Stomach (tissue), 9 donors: ENCODE data around the gene PIEZO1. TPM values are rescaled to one million over a fixed set of nuclear protein-coding genes. Genes with fewer than 3 reads are reported as not detected.

Source experiments
- DNase-seq, 2 donors: peaks; one replicate each; pipeline versions ENCODE4 v3.0.0 to v3.0.0-alpha.2; 2013 to 2019
- H3K27ac ChIP-seq, 5 donors: fragments of 200-600 bp in 4 of 5; sonication (generic) in 4 of 5; one replicate each; pipeline ENCODE4 v1.5.1; 2013 to 2019; ENCODE audit warnings: mild to moderate bottlenecking in 1 of 5, moderate library complexity in 1 of 5
- H3K27me3 ChIP-seq, 3 donors: fragments of 200-600 bp; sonication (generic); one replicate each; pipeline ENCODE4 v1.5.1; 2017 to 2019; ENCODE audit warnings: mixed run types in 1 of 3
- H3K36me3 ChIP-seq, 4 donors: fragments of 200-600 bp; sonication (generic); 1 replicate in 3 of 4; 2 replicates in 1 of 4; pipeline ENCODE4 v1.5.1; 2016 to 2019
- H3K4me1 ChIP-seq, 4 donors: fragments of 200-600 bp; sonication (generic); one replicate each; pipeline ENCODE4 v1.5.1; 2016 to 2019
- H3K4me3 ChIP-seq, 4 donors: fragments of 200-600 bp; sonication (generic) in 3 of 4; one replicate each; pipeline ENCODE4 v1.5.1; 2016 to 2019; ENCODE audit warnings: mild to moderate bottlenecking in 1 of 4
- H3K9me3 ChIP-seq, 4 donors: fragments of 200-600 bp; sonication (generic); one replicate each; pipeline ENCODE4 v1.5.1; 2016 to 2019
- CTCF ChIP-seq, 7 experiments: fragments of 450-650 bp in 4 of 7; fragments of 200-600 bp in 3 of 7; sonication (generic) in 3 of 7; IDR thresholded peaks; one replicate each; pipeline ENCODE4 v1.5.1; 2016 to 2019; ENCODE audit warnings: antibody characterized with exemption in 7 of 7, control low read depth in 2 of 7, mild to moderate bottlenecking in 1 of 7
- EP300 ChIP-seq: sonication (generic); formaldehyde crosslinking; IDR thresholded peaks from one replicate; pipeline ENCODE4 v1.6.1; 2017; ENCODE audit warnings: antibody characterized with exemption
- POLR2A ChIP-seq, 4 donors: fragments of 450-650 bp; IDR thresholded peaks; one replicate each; pipeline ENCODE4 v1.6.1; 2016; ENCODE audit warnings: antibody characterized with exemption in 4 of 4, control low read depth in 2 of 4, mild to moderate bottlenecking in 1 of 4, moderate library complexity in 1 of 4
- POLR2AphosphoS5 ChIP-seq, 3 donors: sonication (generic); formaldehyde crosslinking; IDR thresholded peaks; one replicate each; pipeline ENCODE4 v1.6.1; 2016; ENCODE audit warnings: antibody characterized with exemption in 3 of 3
- WGBS, 5 donors: extraction: QIAGEN DNeasy Blood & Tissue Kit in 3 of 5; methylation state at CpG; one replicate each; pipeline versions ENCODE4 v1.1.5 to v1.1.7; 2013 to 2018; 5-methylcytosine and 5-hydroxymethylcytosine counted together
- intact Hi-C: fragments of 100-400 bp; cut with DNase I; formaldehyde crosslinking; loops from one replicate; pipeline ENCODE4 v1.15.1; 2023; ENCODE audit warnings: low total_unique reads
- polyA plus RNA-seq, 3 donors: library from polyadenylated mRNA; stranded (reverse); fragments of 200-250 nt; gene quantifications; one replicate each; pipeline ENCODE4 v1.2.3, GENCODE V29; 2013
- total RNA-seq, 5 donors: library from RNA; depleted of rRNA; stranded (reverse); fragments of >200 nt; gene quantifications; one replicate each; pipeline versions ENCODE4 v1.1.0 to v1.2.3, GENCODE V29; 2014 to 2016
- donor health status: healthy with polysubstance abuse.
- donor health status: Bipolar disorder and iron deficiency.
- donor health status: healthy.

PIEZO1 gene
- total and polyA plus RNA-seq, 8 donors, result 43.7 to 171 (median 115) TPM

GRCh38 chr16:88761143-88761534 is 23.9 kb downstream of the PIEZO1 start:
- WGBS, 5 donors, result 77 to 93% (median 88%) methylated on average over 4 to 11 of the region's 11 CpGs
- TF ChIP-seq EP300, result no peak
- peak overlapping the region in 2 of 5 donors; percentile 62 to 84 for H3K27ac ChIP-seq
- H3K4me1 ChIP-seq, result peaks cover 43 to 81% (median 69%) of the 10 kb centered on the region in 4 donors
- intact Hi-C loops, result no loop called here
- H3K36me3 ChIP-seq, result peaks cover 0 to 22% (median 2%) of the 10 kb centered on the region in 4 donors
- no peak overlapping the region for H3K4me3 ChIP-seq
- no peak for DNase-seq
- no peaks in the 10 kb centered on the region for H3K27me3 ChIP-seq
- no peaks in the 10 kb centered on the region for H3K9me3 ChIP-seq

DNA sequence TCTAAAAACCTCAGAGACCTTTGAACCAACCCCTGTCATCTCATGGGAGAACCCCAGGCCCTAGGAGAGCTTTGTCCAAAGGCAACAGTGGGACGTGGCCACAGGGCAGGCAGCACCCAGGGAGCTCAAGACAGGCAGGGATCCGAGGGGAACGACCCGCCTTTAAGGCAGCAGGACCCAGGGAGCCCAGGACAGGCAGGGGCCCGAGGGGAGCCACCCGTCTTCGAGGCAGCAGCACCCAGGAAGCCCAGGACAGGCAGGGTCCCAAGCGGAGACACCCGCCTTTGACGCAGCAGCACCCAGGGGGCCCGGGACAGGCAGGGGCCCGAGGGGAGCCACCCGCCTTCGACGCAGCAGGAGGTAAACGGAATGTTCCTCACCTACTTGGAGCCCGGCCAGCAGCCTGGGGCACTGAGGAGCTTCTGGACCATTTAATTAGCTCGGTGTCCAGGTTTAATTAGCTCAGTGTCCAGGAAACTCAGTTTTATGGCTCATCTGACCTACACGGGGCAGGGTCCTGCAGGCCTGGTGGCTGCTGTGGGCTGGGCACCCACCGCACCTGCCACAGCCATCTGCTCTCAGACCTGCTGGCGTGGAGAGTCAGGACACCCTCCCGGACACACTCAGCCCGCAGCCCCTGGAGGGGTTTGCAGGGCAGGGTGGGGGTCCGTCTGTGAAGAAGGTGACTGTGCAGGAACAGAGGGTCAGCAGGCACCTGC is 24.4 kb downstream of the PIEZO1 start:
- H3K27ac ChIP-seq, result peak overlapping the region in 4 of 5 donors; percentile 62 to 84 (median 71)
- WGBS, 5 donors, result 42 to 75% (median 59%) methylated on average over 8 to 24 of the region's 24 CpGs
- TF ChIP-seq CTCF (IDR thresholded peaks at IDR 0.05) (no peak), EP300 (no peak), POLR2A (IDR thresholded peaks at IDR 0.05) (no peak), POLR2AphosphoS5 (IDR thresholded peaks at IDR 0.05) (no peak)
- H3K9me3 ChIP-seq, result no peaks in the 10 kb centered on the region
- H3K4me3 ChIP-seq, result no peak overlapping the region
- peak in 1 of 2 donors; percentile 74 for DNase-seq
- H3K27me3 ChIP-seq, result no peaks in the 10 kb centered on the region
- intact Hi-C loops, result no loop called here
- peaks cover 43 to 79% (median 65%) of the 10 kb centered on the region in 4 donors for H3K4me1 ChIP-seq
- peaks cover 0 to 17% (median 2%) of the 10 kb centered on the region in 4 donors for H3K36me3 ChIP-seq

- intact Hi-C loops, result no loop called here
- Histone ChIP-seq H3K27me3 (no peaks in the 10 kb centered on the region), H3K4me3 (peak overlapping the region in 1 of 4 donors; percentile 17), H3K9me3 (no peaks in the 10 kb centered on the region), H3K4me1 (peaks cover 40 to 79% (median 64%) of the 10 kb centered on the region in 4 donors), H3K36me3 (peaks cover 0 to 20% (median 2%) of the 10 kb centered on the region in 4 donors), H3K27ac (peak overlapping the region in 4 of 5 donors; percentile 62 to 84 (median 71))
- 87 to 96% (median 93%) methylated on average over 22 of the region's 22 CpGs for WGBS, 5 donors
- DNase-seq, result no peak
- TF ChIP-seq EP300 (no peak), POLR2A (IDR thresholded peaks at IDR 0.05) (no peak), POLR2AphosphoS5 (IDR thresholded peaks at IDR 0.05) (no peak), CTCF (IDR thresholded peaks at IDR 0.05) (no peak)
Measured at GRCh38 chr16:88759976-88760350, 25.1 kb downstream of the PIEZO1 start.

GRCh38 chr16:88759245-88759975 is 25.6 kb downstream of the PIEZO1 start:
- Histone ChIP-seq H3K9me3 (no peaks in the 10 kb centered on the region), H3K4me3 (peak overlapping the region in 3 of 4 donors; percentile 0 to 23 (median 17)), H3K4me1 (peaks cover 40 to 79% (median 62%) of the 10 kb centered on the region in 4 donors), H3K36me3 (peaks cover 0 to 21% (median 2%) of the 10 kb centered on the region in 4 donors), H3K27ac (peak overlapping the region; percentile 16 to 84 (median 69)), H3K27me3 (no peaks in the 10 kb centered on the region)
- 39 to 59% (median 54%) methylated on average over 21 to 26 of the region's 26 CpGs for WGBS, 5 donors
- TF ChIP-seq CTCF (IDR thresholded peaks at IDR 0.05) (peak in 1 of 7 experiments; percentile 10), POLR2AphosphoS5 (IDR thresholded peaks at IDR 0.05) (peak in 1 of 3 donors; percentile 84), EP300 (no peak), POLR2A (IDR thresholded peaks at IDR 0.05) (no peak)
- intact Hi-C loops, result no loop called here
- peak; percentile 55 to 79 for DNase-seq
